Measurements from ENCODE around the gene KIF4A. TPM values are rescaled to one million over a fixed set of nuclear protein-coding genes. Genes with fewer than 3 reads are reported as not detected.
"Not testable (repeated sequence)": the region's sequence is repeated elsewhere in the genome, so short reads cannot be mapped to it uniquely, and the experiment has no call there.

The KIF4A gene
- total RNA-seq, 1 donor from 2014 or later: 0.40 TPM

DNA sequence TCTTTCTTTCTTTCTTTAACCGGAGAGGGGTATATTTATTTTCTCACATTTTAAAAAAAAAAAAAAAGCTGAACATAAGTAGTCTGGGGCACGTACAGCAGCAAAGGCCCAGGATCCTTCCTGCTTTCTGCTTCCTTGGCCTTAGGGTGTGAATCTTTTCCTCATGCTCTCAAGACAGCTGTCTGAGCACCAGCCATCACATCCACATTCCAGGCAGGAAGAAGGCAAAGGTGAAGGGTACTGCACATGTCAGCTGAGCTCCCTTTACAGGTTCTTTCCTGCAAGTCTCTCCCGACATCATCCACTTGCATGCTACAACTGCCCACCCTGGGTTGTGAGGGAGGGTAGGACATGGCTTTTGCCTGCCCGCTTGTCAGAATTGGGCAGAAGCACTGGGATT is 69.6 kb downstream of the KIF4A start:
- no peak for DNase-seq
- ATAC-seq: no peak
- intact Hi-C loops (cut with micrococcal nuclease): no loop called here

DNA sequence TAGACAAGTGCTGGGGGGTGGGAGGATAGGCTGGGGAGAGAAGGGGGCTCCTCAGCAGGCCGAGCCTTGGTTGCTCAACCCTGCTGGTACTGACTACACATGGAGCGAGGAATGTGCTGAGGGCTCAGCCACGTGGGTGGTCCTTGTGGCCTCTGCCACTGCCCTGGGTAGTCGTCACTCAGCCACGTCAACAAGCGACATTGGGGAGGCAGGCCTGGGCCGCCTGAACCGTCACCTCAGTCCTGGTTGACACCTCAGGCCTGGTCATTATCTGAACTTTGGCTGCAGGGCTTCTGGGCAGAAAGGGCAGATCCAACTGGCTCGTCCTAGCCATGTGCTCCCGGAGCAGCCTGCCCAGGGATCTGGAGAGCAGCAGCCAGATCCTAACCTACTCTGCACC is 70.5 kb downstream of the KIF4A start:
- intact Hi-C loops (cut with micrococcal nuclease): no loop called here
- DNase-seq (no peak), ATAC-seq (no peak)

DNA sequence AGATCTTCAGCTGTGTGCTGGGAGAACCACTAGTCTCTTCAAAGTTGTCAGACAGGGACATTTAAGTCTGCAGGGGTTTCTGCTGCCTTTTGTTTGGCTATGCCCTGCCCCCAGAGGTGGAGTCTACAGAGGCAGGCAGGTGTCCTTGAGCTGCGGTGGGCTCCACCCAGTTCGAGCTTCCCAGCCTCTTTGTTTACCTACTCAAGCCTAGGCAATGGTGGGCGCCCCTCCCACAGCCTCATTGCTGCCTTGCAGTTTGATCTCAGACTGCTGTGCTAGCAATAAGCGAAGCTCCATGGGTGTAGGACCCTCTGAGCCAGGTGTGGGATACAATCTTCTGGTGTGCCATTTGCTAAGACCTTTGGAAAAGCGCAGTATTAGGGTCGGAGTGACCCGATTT is 78.8 kb downstream of the KIF4A start:
- DNase-seq; intact Hi-C loops (cut with micrococcal nuclease); ATAC-seq: not testable (repeated sequence)

DNA sequence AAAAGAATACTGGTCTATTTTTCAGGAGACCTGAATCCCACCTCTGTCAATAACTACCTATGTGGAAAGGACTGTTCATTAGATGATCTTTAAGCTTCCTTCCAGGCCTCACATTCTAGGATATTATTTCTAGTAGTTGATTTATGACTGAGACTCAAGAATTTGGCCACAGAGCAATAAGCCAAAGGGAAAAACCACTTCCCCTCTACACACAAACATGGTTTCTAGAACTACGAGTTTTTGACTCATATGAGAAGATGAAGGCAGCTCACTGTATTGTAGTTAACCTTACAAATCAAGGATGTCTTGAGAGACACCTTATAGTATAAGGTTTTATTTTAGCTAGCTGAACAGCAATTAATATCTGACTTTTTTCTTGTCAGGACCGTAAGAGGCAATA is 96.3 kb downstream of the KIF4A start:
- no peak for ATAC-seq
- no peak for DNase-seq
- intact Hi-C loops (cut with micrococcal nuclease): no loop called here

DNA sequence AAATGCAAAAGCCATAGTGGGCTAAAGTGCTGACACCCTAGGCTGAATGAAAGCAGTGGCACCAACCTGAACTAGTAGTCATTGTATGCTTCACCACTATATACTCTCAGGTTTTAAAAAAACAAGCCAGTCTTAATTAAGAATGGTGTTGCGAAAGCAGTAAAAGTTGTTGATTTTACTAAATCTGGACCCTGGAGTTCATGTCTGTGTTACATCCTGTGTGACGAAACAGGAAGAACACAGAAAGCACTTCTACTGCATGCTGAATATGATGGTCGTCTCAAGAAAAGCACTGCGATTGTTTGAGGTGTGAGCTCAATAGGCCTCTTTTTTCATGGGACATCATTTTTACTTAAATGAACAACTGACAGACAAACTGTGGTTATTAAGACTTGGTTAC is 109.0 kb downstream of the KIF4A start:
- intact Hi-C loops (cut with micrococcal nuclease): no loop called here
- ATAC-seq: no peak

DNA sequence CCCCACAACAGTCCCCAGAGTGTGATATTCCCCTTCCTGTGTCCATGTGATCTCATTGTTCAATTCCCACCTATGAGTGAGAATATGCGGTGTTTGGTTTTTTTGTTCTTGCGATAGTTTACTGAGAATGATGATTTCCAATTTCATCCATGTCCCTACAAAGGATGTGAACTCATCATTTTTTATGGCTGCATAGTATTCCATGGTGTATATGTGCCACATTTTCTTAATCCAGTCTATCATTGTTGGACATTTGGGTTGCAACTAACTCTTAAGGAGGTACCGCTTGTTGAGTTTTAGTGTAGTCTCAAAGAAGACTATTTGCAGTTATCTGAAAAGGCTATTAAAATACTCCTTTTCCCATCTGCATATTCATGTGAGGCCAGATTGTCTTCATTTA is 110.3 kb downstream of the KIF4A start:
- intact Hi-C loops (cut with micrococcal nuclease); ATAC-seq; DNase-seq: not testable (repeated sequence)

More for the DNA sequence above, 109.0 kb downstream of the KIF4A start:
- no peak for DNase-seq

DNA sequence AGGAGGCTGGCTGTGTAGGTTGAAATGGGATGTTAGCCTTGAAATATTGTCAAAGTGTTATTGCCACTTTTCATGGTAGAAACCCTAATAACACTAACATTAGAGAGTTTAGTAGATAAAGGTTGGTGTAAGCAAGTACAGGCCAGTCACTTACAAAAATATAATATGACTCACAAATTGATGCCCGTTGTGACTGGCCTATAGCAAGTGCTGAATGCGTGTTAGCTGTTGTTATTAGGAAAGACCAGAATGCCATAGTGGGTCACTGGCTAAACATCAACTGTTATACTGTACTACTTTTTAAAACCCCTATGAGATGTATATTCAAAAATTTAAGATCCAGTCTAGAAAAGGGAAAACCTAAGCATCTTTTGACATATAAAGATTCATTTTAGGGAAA is 112.8 kb downstream of the KIF4A start:
- no peak for ATAC-seq
- intact Hi-C loops (cut with micrococcal nuclease): no loop called here
- DNase-seq: no peak

DNA sequence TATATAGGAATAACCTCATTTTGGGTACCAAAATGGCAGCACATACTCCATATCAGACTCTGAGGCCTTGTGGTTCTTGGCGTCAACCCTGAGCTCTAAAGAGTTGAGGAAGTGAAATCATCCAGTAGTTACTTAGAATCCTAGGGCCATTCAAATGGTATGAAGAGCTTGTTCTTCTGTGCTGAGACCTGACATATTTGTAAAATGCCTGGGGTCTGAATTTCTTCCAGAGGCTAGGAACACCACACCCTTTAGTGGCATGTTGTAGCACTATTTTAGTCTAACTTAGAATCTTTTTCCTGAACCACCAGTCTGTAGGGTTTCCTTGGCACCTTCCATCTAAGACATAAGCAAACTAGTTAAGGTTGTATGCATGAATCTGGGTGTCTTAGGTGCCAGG is 115.1 kb downstream of the KIF4A start:
- DNase-seq (no peak), ATAC-seq (no peak)
- intact Hi-C loops (cut with micrococcal nuclease): no loop called here

DNA sequence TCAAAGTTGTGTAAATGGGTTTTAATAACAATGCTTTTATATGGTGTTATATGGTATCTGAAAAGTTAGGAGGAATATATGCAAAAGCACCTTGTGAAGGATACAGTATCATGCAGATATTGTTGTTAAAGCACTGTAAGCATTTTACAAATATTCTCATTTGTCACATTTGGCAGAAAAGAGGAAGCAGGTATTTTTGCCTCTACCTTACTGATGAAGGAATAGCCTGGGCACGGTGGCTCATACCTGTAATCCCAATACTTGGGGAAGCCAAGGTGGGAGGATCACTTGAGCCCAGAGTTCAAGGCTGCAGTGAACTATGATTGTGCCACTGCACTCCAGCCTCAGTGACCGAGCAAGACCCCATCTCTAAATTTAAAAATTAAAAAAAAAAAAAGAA is 121.0 kb downstream of the KIF4A start:
- intact Hi-C loops (cut with micrococcal nuclease): no loop called here
- no peak for DNase-seq
- no peak for ATAC-seq

DNA sequence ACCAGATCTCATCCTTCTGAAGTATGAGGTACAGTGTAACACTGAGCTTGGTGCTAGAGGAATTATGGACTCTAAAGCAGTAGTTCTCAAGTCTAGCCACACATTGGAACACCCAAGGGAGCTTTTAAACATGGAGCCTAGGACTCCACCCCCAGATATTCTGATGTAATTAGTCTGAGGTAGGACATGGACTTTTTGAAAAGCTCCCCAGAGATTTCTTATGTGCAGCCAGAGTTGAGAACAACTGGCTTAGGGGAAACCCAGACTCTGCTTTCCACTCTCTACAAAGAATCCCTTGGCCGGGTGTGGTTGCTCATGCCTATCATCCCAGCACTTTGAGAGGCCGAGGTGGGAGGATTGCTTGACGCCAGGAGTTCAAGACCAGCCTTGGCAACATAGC is 121.6 kb downstream of the KIF4A start:
- ATAC-seq (no peak), DNase-seq (no peak)
- intact Hi-C loops (cut with micrococcal nuclease): no loop called here

DNA sequence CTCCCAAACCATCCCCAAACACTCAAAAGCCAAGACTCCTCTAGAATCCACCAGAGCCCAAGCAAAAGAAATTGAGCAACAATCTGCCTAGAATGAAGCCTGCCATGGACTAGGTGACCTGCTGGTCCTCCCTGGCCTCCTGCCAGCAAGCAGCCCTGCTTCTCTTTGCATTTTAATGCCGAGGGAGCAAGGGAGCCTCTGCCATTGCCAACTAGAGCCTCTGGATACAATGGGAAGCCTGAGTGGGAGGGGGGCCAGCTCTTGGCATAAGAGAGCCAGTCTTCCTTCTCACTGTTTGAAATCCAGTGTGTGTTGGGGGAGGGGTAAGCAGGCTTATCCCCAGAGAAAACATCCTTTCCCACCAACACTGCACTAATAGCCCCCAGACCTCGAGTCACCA is 131.7 kb downstream of the KIF4A start:
- intact Hi-C loops (cut with micrococcal nuclease): no loop called here
- DNase-seq: no peak
- ATAC-seq: no peak

DNA sequence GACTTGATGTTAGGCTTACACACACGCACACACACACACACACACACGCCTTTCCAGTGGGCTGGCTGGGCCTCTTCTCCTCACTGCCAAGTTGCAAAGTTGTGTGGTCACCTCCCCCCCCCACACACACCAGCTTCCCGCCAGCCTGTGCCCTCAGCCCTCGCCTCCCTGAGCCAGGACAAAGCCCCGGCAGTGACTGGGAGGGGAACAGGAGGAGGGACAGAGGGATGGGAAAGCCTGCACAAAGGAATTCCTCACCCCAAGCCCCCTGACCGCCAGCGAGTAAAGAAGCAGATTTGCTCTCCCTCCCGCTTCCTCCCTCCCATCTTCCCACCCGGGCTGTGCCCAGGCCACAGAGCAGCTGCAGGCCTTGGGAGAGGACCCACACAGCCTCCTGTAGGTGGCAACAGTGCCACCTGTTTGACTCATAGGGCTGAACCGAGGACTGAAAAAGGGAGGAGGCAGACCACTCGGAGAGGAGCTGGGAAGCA is 133.0 kb downstream of the KIF4A start, which contains the start of gene GDPD2:
Gene GDPD2, plus strand, starts transcription at position 464 of the 491 bp plus-strand sequence. CDS start 1,671 bp downstream, outside the sequence.
- intact Hi-C loops (cut with micrococcal nuclease): no loop called here
- DNase-seq (no peak), ATAC-seq (peak; percentile 83)

DNA sequence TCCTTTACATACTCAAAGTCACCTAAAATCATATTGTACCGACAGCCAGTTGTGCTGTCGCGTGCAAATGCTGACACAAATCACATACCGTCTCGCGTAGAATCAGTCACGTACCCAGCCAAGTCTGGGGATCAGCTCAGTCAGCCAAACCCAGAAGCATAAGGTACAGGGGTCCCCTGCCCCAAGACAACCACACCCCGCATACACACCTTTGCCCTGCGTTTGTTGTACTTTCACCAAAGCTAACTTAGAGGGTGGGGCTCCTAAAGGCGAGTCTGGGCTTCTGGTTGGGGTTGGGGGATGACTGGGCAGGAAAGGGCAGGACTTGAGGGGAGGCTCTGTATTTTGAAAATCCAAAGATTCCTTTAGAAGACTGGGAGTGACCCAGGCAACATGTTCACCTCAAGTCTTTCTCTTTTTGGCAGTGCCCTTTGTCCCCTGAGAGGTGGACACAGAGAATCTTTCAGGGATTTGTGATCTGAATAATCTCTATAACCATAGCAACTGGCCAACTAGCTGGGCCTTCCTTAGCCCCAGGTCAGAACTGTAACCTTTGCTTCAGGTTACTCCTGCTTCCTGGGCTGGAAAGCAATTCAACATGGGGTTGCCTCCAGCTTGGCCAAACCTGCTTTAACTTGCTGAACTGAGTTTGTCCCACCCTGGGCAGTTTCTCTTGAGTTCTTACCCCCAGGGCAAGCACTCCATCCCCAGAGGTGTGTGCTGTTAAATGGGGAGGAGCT is 134.2 kb downstream of the KIF4A start:
- intact Hi-C loops (cut with micrococcal nuclease): no loop called here
- DNase-seq: no peak
- no peak for ATAC-seq

DNA sequence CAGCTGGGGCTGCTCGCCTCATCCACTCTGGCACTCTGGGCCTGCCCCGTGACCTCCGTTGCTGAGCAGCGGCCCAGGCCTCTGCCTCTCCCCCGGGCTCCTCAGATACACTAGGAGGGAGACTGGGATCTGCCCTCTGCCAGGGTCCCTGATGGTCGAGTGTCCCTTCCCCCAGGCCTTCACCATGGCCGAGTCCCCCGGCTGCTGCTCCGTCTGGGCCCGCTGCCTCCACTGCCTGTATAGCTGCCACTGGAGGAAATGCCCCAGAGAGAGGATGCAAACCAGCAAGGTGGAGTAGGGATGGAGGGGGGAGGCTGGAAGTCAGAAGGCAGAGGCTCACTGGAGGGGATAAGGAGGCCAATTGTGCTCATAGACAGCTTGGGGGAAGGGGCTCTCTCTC is 134.9 kb downstream of the KIF4A start:
- DNase-seq (no peak), ATAC-seq (no peak)
- intact Hi-C loops (cut with micrococcal nuclease): no loop called here

DNA sequence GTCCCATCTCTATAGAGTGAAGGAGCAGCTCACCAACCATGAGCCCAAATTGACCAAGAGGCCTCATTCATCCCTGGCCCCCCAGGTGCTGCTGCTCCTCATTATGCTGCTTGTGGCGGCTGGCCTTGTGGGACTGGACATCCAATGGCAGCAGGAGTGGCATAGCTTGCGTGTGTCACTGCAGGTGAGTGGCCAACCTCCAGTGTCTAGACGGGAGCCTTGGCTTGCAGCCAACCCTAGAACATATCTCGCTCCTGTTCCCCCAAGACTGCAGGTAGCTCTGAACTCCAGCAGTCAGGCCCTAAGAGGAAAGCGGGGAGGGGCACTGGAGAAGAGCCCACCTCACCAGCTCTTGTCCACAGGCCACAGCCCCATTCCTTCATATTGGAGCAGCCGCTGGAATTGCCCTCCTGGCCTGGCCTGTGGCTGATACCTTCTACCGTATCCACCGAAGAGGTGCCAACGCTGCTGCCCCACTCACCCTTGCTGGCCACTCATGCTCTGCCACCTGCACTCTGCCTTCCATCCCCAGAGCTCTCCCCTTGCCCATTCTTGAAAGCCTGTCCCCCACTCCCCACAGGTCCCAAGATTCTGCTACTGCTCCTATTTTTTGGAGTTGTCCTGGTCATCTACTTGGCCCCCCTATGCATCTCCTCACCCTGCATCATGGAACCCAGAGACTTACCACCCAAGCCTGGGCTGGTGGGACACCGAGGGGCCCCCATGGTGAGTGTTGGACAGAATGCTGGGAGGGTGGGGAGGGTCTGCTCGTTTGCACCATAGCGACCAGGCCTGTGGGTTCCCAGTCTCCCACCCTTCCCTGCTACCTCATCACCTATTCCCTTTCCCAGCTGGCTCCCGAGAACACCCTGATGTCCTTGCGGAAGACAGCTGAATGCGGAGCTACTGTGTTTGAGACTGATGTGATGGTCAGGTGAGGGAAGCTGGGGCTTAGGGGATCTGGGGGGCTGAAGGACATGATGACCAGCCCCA is 136.7 kb downstream of the KIF4A start:
- no peak for DNase-seq
- no peak for ATAC-seq
- intact Hi-C loops (cut with micrococcal nuclease): no loop called here

DNA sequence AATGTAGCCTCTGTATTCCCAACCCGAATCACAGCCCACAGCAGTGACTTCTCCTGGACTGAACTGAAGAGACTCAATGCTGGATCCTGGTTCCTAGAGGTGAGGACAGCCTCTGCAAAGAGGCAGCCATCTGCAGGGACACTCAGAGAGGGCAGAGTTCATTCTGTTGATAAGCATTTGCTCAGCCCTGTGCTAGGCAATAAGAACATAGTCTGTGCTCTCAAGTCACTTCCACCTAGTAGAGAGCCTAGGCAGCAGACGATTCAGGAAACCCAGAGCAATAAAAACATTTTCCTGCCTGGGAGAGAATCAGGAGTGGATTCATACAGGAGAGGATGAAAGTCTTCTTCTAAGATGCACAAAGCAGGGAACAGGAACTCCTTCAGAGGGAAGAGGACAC is 137.5 kb downstream of the KIF4A start:
- intact Hi-C loops (cut with micrococcal nuclease): no loop called here
- DNase-seq (no peak), ATAC-seq (no peak)

DNA sequence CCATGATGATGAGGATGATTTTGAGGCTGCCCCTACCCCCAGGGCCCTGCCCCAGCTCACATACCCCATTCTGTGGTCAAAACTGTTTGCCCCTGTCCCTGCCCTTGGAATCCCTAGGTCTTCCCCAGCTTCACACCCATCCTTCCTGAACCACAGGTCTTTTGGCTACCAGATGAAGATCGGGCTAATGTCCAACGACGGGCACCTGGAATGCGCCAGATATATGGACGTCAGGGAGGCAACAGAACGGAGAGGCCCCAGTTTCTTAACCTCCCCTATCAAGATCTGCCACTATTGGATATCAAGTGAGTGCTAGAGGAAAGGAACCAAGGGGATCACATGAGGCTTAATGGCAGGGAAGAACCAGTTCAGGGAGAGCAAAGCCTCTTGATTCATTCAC is 139.9 kb downstream of the KIF4A start:
- no peak for ATAC-seq
- intact Hi-C loops (cut with micrococcal nuclease): no loop called here
- DNase-seq: no peak

DNA sequence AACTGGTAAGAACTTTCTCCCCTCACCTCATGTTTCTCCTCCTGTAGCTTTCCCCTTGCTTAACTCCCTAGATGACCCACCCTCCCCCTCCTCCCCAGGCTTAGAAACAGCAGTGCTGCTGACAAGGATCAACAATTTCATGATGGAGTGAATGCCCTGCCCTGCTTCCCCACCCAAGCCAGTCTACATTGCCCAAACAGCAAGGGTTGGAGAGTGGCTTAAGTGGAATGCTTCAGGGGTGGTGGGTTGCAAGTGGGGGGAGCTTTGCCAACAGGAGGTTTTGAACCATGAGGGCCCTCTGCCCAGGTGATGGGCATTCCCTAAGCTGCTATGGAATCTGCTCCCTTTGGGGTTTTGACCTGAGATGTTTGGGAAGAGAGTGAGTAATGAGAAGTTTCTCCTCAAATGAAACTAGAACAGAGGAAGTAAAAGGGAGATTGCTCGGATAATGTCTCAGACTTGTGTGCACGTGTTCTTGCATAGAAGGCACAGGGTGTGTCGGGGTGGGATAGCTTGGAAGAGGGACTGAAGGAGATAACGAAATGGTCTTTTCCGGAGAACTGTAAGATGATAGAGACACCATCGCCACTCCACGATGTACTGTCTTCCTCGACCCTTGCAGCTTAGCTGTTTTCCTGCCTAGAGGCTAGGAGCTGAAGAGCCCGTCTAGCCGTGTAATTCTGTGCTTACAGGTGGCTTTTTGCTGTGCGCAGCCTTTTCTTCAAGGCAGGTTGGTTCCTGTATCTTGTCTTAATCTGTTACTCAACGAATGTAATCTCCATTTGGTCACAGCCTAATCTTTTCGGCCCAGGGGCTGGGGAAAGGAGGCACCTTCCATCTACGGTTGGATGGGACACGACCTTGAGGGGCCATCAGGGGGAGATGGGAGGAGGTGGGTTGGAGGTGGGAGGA is 143.3 kb downstream of the KIF4A start:
- DNase-seq (no peak), ATAC-seq (no peak)
- intact Hi-C loops (cut with micrococcal nuclease): no loop called here

DNA sequence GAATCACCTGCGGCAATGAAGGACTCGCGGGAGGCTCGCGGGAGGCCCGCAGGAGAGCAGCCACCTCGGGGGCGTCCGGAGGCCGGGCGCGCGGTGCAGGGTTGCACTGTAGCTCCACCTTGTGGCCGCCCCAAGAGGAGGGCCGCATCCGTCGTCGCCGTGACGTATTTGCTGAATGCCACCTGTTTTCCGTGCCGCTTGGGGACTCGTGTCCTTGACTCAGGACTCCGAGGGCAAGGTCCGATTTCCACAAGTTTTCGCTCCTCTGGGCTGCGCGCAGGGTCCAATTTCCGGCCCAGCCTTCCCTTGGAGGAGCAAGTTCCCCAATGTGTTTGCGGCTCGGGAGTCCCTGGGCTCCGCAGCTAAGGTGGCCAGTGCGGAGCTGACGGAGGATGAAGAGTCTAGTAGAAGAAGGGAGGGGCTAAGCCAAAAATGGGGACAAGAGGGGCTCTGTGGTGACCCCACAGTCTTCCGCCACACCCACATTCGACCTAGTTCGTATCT is 144.0 kb downstream of the KIF4A start:
- ATAC-seq (peak; percentile 78), DNase-seq (peak; percentile 80)
- intact Hi-C loops (cut with micrococcal nuclease): no loop called here

All from left ventricle myocardium superior (tissue), 1 donor.